Transverse colon (tissue), 1 donor: ENCODE measurements around the gene CNBD2.

Source experiments
- EP300 ChIP-seq: sonication (generic); formaldehyde crosslinking; IDR thresholded peaks from one replicate; pipeline ENCODE4 v1.6.1; 2017; ENCODE audit warnings: antibody characterized with exemption, low read depth
- POLR2A ChIP-seq: fragments of 450-650 bp; IDR thresholded peaks from one replicate; pipeline ENCODE4 v1.6.1; 2016; ENCODE audit warnings: antibody characterized with exemption, mild to moderate bottlenecking, moderate library complexity

DNA sequence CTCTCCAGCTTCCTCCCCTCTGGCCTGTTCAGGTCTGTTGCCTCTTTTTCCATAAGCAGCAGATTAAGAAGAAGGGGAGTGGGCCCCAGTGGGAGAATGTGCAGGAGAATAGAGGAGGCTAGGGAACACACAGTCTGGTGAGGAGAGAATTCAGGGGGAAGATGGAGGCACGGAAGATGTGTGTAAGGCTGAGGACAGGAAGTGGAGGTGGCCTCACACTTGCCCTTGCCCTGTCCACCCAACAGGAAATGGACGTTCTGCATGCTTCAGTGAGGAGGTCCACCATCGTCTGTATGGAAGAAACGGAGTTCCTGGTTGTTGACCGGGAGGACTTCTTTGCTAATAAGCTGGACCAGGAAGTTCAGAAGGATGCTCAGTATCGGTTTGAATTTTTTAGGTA is 16.0 kb downstream of the CNBD2 start:
- TF ChIP-seq POLR2A (no peak), EP300 (no peak)
